HG03045 (cell line): ENCODE results near the gene ZNF444.
"Not testable (repeated sequence)": the region's sequence is repeated elsewhere in the genome, so short reads cannot be mapped to it uniquely, and the experiment has no call there.

Experiments used
- ATAC-seq: cut with Tn5 transposase; IDR thresholded peaks from one replicate; pipeline ENCODE4 v1.9.1; 2021; ENCODE audit warnings: mild to moderate bottlenecking, moderate library complexity; ENCODE audit not compliant: unreplicated experiment

Gene ZNF444

DNA sequence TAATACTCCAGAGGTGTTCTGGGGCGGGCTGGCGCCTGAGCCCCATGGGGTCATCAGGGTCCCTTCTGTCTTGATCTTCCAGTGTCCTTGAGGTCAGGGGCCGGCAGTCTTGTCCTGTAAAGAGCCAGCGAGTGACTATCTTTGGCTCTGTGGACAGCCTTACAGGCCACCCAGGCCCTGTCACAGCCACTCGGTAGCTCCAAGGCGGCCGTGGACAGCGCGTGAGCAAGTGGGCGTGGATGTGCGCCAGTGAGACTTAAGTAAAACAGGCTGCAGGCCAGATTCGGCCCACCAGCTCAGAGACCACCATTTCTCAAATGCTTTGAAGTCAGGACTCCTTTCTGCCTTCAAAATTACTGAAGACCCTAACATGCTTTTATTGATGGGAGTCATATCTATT lies 3.7 kb downstream of the ZNF444 start:
- ATAC-seq, result no peak

- no peak for ATAC-seq
These were observed 4.6 kb downstream of the ZNF444 start for GRCh38 chr19:56145698-56146097.

DNA sequence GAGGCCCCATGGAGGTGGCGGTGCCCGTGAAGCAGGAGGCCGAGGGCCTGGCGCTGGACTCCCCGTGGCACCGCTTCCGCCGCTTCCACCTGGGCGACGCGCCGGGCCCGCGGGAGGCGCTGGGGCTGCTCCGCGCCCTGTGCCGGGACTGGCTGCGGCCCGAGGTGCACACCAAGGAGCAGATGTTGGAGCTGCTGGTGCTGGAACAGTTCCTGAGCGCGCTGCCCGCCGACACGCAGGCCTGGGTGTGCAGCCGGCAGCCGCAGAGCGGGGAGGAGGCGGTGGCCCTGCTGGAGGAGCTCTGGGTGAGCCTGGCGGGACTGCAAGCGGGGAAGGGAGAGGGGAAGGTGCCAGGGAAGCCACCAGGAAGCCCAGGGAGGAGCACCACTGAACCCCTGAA lies 5.8 kb downstream of the ZNF444 start:
- ATAC-seq, result no peak

DNA sequence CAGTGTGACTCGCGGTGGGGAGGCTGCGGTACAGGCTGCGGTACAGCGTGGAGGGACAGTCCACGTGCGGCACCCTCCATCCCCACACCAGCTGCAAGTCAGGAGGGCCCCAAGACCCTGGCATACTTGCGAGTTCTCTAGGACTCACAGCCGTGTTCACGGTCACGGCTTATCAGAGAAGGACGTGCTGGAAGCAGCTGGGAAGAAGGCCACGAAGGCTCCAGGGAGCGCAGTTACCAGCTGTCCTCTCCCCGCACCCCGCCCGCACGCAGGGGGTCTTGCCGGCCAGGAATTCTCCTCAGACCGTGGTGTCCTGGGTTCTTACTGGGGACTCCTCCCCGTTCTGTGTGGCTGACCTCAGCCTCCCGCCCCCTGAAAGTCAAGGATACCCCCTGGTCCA lies 6.2 kb downstream of the ZNF444 start:
- ATAC-seq, result no peak

GRCh38 chr19:56148096-56148495 lies 7.0 kb downstream of the ZNF444 start:
- ATAC-seq, result no peak

GRCh38 chr19:56148955-56149655 lies 8.0 kb downstream of the ZNF444 start:
- not testable (repeated sequence) for ATAC-seq

DNA sequence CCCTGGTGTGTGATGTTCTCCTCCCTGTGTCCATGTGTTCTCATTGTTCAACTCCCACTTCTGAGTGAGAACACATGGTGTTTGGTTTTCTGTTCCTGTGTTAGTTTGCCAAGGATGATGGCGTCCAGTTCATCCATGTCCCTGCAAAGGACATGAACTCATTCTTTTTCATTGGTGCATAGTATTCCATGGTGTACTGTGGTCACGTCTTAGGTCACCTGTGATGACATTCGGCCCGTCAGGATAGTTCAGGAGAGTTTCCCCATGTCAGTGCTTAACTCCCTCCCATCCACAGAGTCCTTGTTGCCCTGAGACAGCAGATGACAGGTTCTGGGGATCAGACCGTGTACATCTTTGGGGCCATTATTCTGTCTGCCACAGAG lies 8.6 kb downstream of the ZNF444 start:
- ATAC-seq, result no peak

DNA sequence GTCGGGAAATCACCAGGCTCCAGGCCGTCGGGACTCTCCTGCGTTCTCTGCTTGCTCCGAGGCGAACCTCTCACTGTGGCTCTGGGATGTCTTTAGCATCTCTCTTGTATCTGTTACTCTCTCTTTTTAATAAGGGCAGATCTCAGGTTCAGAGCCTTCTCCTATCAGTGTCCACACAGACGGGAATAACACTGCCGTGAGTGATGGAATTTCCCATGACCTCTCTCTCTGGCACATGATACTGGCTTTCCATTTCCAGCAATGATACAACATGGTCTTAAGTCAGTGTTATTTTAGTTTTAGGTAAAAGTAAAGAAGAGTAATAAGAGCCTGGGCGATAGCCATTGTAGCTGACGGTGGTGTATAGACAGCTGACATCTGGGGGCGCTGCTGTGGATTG lies 9.3 kb downstream of the ZNF444 start:
- ATAC-seq, result no peak

DNA sequence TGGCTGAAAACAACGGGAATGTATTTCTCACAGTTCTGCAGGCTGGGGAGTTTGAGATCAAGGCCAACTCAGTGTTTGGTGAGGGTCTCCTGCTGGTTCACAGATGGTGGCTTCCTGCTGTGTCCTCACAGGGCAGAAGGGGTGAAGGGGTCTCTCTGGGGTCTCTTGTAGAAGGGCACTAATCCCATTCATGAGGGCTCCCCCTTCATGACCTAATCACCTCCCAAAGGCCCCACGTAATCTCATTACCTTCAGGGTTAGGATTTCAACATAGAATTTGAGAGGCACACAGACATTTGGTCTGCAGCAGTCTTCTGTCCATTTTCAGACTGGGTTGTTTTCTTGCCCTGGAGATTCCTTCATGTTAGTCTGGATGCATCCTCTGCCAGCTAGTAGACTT lies 11.6 kb downstream of the ZNF444 start:
- no peak for ATAC-seq

DNA sequence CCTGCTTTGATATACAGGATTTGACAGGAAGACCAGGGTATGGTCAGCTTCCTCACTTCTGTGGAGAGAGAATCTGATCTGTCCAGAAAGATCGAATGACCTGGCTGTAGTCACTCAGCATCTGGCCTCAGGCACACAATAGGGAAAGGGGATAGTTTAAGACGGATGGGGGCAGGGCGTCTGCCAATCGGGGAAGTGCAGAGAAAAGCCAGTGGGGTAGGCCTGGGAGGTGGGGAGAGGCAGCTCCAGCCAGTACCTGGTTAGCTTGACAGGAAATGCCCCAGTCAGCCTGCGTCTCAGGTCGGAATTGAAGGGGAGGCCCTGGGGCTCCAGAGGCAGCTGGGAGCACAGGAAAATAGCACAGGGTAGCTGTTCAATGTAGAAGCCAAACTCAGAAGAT lies 12.4 kb downstream of the ZNF444 start:
- ATAC-seq, result no peak

GRCh38 chr19:56155124-56155687 lies 14.1 kb downstream of the ZNF444 start:
- no peak for ATAC-seq

DNA sequence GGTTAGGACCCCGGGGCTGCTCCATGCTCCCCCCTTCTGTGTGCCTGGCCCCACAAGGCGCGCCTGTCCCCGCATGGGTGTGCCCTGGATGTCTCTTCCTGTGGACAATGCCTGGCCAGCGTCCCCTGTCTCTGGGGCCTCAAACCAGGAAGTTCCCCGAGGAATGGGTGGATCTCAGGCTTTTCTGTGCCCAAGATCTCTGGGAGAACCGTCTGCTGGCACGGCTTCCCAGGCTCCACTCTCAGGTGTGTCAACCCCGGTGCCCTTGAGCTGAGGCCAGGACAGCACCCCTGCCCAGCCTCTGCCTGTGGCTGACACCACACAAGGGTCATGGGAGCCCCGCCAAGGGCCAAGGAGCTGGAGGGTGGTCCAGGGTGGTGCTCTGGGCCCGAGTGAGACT lies 15.7 kb downstream of the ZNF444 start:
- ATAC-seq, result no peak

- ATAC-seq, result no peak
These were observed 17.2 kb downstream of the ZNF444 start for GRCh38 chr19:56158170-56158757.

GRCh38 chr19:56159009-56159559 lies 18.0 kb downstream of the ZNF444 start:
- ATAC-seq, result no peak

DNA sequence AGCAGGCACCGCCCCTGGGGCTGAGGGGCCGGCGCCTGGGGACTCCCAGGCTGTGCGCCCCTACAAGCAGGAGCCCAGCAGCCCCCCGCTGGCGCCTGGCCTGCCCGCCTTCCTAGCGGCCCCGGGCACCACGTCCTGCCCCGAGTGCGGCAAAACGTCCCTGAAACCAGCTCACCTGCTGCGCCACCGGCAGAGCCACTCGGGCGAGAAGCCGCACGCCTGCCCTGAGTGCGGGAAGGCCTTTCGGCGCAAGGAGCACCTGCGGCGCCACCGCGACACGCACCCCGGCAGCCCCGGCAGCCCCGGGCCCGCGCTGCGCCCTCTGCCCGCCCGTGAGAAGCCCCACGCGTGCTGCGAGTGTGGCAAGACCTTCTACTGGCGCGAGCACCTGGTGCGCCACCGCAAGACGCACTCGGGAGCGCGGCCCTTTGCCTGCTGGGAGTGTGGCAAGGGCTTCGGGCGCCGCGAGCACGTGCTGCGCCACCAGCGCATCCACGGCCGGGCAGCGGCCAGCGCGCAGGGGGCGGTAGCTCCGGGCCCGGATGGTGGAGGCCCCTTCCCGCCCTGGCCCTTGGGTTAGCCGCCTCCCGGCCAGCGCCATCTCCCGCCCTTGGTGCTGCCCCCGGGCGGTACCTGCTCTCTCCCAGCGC lies 18.7 kb downstream of the ZNF444 start:
- no peak for ATAC-seq

- ATAC-seq, result no peak
These were observed 20.4 kb downstream of the ZNF444 start for GRCh38 chr19:56161534-56161933.

DNA sequence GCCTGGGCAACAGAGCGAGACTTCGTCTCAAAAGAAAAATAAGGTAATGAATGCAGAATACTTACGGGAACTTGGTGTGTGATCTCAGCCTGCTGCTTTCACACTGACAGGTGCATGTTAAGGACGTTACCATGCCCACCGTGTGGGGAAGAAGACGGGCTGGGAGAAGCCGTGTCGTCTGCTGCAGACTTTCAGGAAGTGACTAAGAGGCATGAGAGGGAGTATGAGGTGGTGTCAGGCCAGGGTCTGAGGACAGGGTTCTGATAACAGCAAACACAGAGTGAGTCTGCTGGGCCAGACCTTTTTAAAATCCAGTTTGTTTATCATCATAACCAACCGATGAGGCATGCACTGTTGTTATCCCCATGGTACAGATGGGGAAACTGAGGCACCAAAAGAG lies 21.2 kb downstream of the ZNF444 start:
- ATAC-seq, result no peak

GRCh38 chr19:56163097-56163496 lies 22.0 kb downstream of the ZNF444 start:
- no peak for ATAC-seq

DNA sequence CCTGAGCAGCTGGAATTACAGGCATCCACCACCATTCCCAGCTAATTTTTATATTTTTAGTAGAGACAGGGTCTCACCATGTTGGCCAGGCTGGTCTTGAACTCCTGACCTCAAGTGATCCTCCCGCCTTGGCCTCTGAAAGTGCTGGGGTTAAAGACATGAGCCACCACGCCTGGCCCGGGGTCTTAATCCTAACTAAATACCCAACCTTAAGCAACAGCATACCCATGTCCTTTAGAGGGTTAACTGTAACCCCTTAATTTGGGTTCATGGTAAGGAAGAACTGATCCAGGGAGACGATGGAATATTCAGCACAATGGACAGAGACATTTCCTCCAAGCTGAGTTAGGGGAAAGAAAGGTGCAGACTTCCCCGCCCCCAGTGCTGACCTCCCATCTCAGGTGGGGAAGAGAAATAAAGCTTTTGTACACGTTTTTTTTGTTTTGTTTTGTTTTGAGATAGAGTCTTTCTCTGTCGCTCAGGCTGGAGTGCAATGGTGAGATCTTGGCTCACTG lies 26.0 kb downstream of the ZNF444 start:
- ATAC-seq, result no peak

- ATAC-seq, result no peak
These were observed 29.2 kb downstream of the ZNF444 start for GRCh38 chr19:56170261-56170660.

- no peak for ATAC-seq
These were observed 33.0 kb downstream of the ZNF444 start for GRCh38 chr19:56174086-56174485.

- ATAC-seq, result no peak
These were observed 33.5 kb downstream of the ZNF444 start for GRCh38 chr19:56174550-56174949.
